HG02870 (cell line): ENCODE data around the gene MT1H.
"Not testable (repeated sequence)": the region's sequence is repeated elsewhere in the genome, so short reads cannot be mapped to it uniquely, and the experiment has no call there.

Source experiments
- ATAC-seq: cut with Tn5 transposase; IDR thresholded peaks from one replicate; pipeline ENCODE4 v1.9.1; 2021; ENCODE audit warnings: mild to moderate bottlenecking, moderate library complexity; ENCODE audit not compliant: unreplicated experiment

MT1H gene

DNA sequence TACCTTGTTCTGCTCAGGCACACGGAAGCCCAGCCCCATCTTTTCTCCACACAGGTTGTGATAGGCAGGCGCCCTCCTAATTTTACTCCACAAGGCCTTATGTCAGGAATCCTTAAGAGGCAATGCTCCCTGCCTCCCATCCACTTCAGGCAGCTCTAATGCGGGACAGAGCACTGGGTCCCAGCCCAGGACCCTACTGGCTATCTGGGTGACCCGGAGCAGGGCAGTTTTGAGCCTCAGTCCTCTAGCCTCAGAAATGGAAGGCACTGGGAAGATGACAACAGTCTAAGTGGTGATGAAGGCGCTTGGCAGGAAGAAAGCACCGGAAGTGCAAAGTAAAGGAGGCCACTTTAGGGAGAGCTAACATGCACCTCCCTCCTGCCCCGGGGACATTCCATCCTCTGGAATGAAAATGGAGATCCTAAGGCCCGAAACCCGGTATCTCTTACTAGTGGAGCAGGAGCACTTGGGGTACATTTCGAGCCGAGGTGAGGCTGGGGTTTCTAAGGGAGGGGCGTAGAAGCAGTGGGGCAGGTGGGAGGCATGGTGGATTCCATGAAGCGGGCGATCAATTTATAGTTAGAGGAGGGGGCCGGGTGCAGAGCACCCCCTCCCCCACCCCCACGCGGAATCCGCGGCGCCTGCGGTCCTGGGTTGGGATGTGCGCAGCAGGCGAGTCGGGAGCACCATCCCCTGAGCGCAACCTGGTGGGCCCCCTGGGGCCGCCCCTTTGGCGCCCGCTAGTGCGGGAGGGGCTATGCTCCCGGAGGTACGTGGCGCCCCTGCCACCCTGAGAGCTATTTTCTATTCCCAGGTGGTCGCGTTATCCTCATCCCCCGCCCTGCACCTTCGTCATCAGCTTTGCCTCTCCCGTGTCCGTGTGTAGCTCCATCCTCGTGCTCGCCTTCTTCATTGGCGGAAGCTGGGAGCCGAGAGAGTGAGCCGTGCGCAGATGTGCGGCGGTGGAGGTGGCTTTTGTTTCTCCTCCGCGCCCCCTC, 7.0 kb upstream of the MT1H start:
- ATAC-seq = no peak

- ATAC-seq = no peak
Observed at GRCh38 chr16:56664506-56664905, 5.1 kb upstream of the MT1H start.

DNA sequence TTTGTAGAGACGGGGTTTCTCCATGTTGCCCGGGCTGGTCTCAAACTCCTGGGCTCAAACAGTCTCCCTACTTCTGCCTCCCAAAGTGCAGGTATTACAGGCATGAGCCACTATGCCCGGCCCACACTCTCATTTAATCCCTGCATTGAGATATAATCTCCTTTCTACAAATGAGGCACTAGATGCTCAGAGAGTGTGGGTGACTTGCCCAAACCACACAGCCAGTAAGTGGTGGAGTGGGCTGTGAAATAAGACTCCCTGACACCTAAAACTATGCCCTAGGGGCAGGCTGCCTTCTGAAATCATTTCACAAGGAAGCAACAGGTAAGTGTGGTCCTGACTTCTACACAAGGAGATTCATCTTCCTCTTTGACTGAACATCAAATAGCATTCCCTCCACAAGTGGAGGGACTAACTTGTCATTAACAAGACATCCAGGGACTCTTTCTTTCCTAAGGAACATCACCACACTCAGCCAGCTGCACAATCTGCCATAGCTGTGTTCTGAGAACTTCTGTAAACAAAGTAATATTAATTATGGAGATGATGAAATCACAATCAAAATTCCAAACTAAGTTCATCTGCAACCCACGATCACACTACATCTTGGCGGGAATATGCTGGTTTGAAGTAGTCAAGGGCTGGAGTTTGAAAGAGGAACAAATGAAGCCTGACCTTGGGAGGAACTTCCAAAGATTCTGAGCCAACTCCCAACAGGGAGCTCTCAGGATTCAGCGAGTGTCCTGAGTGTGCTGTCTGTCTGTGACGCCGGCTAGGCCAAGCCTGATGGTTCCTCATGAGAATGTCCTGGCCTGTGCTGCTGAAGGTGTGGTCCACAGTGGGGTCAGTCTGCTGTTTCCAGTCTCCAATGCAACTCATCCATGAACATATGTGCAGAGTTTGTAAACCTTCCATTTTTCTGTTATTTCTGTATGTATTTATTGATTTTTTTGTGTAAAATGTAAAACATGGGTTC, 4.0 kb upstream of the MT1H start:
- not testable (repeated sequence) for ATAC-seq

DNA sequence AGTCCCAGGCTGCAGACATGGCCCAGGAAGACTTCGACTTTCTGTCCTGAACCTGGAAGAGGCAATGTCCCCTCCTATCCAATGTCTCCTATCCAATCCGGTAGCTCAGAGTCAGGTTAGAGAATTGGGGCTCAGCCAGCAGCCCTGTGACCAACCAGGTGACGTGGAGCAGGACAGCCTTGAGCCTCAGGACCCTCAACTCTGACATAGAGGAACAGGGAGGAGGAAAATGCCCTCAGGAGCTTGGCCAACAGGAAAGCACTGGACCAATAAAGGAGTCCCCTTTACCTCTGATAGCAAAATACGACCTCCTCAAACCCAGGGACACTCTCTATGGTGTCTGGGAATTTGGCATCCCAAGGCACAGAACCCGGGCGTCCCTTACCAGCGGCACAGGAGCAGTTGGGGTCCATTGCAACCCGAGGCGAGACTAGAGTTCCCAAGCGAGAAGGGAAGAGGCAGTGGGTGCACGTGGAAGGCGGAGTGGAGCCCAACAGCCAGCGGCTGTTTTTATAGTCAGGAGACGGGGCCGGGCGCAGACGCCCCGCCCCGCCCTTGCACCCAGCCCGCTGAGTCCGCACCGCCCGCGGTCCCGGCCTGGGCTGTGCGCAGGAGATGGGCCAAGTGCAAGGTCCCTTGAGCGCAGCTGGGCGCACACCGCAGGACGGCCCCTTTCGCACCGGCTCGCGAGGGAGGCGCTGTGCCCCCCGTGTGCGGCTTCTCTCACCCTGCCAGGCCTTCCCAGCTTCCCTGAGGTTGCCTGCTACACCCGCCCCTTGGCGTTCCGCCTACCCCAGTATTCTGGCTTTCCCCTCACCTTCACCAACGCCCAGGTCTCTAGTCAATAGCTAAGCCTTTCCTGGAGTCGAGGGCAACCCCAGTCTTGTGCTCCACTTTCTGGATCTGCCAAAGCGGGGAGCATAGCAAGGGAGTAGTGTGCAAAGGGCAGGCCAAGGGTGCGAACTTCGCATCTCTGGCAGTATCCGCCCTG, 1.7 kb upstream of the MT1H start, which contains the start of gene MT1G:
MT1G (minus strand) TSS at position 485 of the 991 bp plus-strand sequence; CDS start at position 413, 72 bp downstream.
- ATAC-seq = no peak

DNA sequence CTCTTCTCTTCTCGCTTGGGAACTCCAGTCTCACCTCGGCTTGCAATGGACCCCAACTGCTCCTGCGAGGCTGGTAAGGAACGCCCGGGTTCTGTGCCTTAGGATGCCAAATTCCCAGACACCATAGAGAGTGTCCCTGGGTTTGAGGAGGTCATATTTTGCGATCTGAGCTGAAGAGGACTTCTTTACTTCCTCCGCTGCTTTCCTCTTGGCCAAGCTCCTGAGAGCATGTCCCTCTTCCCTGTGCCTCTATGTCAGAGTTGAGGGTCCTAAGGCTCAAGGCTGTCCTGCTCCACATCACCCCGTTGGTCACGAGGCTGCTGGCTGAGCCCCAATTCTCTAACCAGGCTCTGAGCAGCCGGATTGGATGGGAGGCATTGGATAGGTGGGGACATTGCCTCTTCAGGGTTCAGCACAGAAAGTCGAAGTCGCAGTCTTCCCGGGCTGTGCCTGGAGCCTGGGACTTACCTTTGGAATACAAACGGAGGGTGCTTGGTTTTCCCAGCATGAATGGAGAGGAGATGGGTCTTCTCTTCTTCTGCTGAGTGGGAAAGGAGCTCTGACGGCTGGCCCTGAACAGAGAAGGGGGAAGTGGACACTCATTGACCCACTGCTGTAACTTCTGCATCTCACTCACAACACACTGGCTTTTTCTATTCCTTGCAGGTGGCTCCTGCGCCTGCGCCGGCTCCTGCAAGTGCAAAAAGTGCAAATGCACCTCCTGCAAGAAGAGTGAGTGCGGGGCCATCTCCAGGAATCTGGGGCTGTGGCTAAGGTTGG, 416 bp downstream of the MT1H start:
- no peak for ATAC-seq

- ATAC-seq = no peak
Observed at GRCh38 chr16:56670620-56670934, 963 bp downstream of the MT1H start.

GRCh38 chr16:56671691-56672090, 2.1 kb downstream of the MT1H start:
- ATAC-seq = not testable (repeated sequence)

- ATAC-seq = not testable (repeated sequence)
Observed at GRCh38 chr16:56672171-56672570, 2.6 kb downstream of the MT1H start.

DNA sequence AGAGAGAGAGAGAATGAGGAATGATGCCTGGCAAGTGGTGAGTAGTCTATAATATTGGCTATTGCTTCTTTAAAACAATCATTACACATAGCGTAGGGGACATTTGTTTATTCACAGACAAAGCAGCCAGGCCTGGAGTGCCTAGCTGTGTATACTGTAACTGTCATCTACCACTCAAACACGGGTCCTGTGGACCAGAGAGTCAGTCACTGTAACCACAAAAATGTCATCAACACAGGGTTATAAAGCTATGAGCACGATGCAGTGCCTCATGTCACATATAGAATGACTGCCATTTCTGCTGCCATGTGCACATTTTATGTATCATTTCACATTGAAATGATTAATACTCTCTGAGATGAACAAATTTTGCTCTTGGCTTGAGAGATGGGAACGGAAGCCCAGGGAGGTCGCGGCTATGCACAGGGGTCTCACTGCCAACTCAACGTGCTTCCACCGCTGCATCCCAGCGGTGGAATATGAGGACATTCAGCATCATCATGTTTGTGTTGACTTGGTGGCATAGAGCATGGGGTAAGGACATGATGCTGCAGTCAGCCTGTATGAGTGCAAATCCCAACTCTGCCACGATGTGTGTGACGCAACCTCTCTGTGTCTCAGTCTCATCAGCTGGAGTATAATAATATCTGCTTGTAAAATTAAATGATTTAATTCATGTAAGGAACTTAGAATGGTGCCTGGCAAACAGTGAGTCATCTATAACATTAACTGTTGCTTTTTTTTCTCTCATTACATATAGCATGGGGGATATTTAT, 3.3 kb downstream of the MT1H start:
- ATAC-seq = no peak

DNA sequence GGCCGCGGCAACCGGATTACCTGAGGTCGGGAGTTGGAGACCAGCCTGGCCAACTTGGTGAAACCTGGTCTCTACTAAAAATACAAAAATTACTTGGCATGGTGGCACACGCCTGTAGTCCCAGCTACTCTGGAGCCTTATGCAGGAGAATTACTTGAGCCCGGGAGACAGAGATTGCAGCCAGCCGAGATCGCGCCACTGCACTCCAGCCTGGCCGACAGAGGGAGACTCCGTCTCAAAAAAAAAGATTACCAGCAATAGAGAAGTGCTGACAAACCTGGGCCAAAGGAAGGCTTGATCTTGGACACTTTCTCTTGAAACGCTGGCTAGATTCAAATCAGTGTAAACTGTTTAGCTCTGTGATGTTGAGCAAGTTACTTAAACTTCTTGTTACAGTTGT, 4.3 kb downstream of the MT1H start:
- ATAC-seq = no peak

GRCh38 chr16:56674570-56674969, 5.0 kb downstream of the MT1H start:
- ATAC-seq = not testable (repeated sequence)

DNA sequence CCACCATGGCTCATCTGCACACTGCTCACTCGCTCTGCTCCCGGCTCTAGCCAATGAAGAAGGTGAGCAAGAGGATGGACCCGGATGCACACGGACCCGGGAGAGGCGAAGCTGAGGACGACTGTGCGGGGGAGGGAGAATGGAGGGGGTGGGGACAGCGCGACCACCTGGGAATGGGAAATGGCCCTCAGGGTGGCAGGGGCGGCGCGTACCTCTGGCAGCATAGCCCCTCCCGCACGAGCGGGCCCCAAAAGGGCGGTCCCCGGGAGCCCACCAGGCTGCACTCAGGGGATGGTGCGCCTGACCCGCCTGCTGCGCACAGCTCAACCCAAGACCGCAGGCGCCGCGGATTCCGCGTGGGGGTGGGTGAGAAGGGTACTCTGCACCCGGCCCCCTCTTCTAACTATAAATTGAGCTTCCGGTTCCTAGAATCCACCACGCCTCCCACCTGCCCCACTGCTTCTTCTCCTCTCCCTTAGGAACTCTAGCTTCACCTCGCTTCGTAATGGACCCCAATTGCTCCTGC, 6.1 kb downstream of the MT1H start:
- ATAC-seq = no peak

GRCh38 chr16:56677474-56677873, 7.9 kb downstream of the MT1H start:
- no peak for ATAC-seq

DNA sequence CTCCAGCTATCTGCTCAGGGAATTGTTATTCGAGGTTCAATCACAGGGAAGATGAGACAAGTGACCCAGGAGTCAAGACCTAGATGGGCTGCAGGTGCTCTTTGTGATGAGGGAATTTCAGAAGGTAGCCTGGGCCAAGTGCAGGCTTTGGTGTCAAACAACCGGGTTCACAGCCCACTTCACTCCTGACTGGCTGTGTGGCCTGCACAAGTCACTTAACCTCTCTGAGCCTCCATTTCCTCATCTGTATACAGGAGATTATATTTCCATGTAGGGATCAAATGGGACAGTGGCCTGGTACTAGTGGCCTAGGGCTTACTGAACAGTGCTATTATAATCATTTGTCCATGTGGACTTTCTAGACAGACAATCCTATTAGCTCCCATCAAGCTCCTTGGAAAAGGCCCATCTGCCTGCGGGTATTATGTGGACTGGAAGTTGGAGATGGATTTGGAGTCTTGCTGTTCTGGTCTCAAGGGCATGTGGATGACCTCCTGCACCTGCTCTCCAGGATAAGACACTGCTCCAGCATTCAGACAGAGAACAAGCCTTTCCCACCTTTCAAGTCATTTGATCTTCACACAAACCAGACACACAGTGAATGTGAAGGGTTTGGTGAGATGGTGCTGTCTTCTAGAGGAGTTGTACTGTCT, 9.6 kb downstream of the MT1H start:
- ATAC-seq = no peak

GRCh38 chr16:56679818-56680217, 10.2 kb downstream of the MT1H start:
- ATAC-seq = no peak

DNA sequence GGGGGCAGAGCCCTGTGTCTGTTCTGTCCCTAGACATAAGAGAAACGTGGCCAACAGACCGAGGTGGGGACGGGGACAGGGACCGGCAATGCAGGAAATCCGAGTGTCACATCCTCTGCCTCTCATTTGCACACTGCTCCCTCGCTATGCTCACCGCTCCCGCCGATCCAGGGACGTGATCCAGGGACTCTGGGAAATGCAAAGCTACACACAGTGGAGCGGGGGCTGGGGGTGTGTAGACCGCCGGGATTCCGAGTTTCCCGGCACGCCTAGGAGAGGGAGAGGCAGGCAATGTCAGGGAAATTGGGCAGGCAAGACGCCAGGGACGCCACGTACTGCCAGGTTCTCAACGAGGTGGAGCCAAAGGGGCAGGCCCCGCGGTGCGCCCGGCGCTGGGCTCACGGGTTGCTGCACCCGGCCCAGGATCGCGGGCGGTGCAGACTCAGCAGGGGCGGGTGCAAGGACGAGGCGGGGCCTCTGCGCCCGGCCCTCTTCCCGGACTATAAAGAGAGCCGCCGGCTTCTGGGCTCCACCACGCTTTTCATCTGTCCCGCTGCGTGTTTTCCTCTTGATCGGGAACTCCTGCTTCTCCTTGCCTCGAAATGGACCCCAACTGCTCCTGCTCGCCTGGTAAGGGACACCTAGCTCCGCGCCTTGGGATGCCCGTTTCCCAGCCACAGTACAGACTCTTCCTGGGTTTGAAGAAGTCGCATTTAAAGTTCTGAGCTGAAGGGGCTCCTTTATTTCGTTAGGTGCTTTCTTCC, 12.5 kb downstream of the MT1H start, which contains the start of gene MT1X:
MT1X (plus strand) TSS at position 532 of the 764 bp plus-strand sequence; CDS start at position 603, 71 bp downstream.
- ATAC-seq = peak; percentile 97
